Placental epithelial cell (primary cell): ENCODE measurements around the gene C17orf78. TPM values are rescaled to one million over a fixed set of nuclear protein-coding genes. Genes with fewer than 3 reads are reported as not detected.

Experiments used
- total RNA-seq: library from RNA; depleted of rRNA; stranded (reverse); fragments of >200 nt; gene quantifications from 2 replicates; pipeline ENCODE4 v1.2.3, GENCODE V29; 2012

The C17orf78 gene
- total RNA-seq, result not detected in 2 replicates

GRCh38 chr17:37375706-37376105 lies at the start of gene C17orf78:
Gene C17orf78, plus strand, starts transcription at chr17:37375985. Its CDS starts 108 bp downstream, at chr17:37376093.

GRCh38 chr17:37406635-37407461 lies 31.1 kb downstream of the C17orf78 start, which contains the start of the genes ACACA and TADA2A:
Gene ACACA, minus strand, starts transcription at chr17:37406836. Its CDS starts 537 bp downstream, at chr17:37406299.
Gene TADA2A, plus strand, starts transcription at chr17:37406886. Its CDS starts 4,480 bp downstream, at chr17:37411366.

Other genes starting within 250 kb of the C17orf78 start
- gene ACACA, start 30.9 kb downstream of the C17orf78 start, total RNA-seq, result 27.1 and 49.9 TPM in 2 replicates
- gene TADA2A, start 30.9 kb downstream of the C17orf78 start, total RNA-seq, result 18.8 and 19.2 TPM in 2 replicates
- 24.3 and 168 TPM in 2 replicates for gene DUSP14, start 113.9 kb downstream of the C17orf78 start, total RNA-seq
- 11.6 and 17.7 TPM in 2 replicates for gene SYNRG, start 233.4 kb downstream of the C17orf78 start, total RNA-seq